ENCODE results near the gene NUDT22. TPM values are rescaled to one million over a fixed set of nuclear protein-coding genes. Genes with fewer than 3 reads are reported as not detected.

The NUDT22 gene
- total and polyA plus RNA-seq, 2 of the 8 experiments (the other 6 are each of a cell fraction or from before 2014, with no cell fraction given): 43.4 to 69.0 TPM

DNA sequence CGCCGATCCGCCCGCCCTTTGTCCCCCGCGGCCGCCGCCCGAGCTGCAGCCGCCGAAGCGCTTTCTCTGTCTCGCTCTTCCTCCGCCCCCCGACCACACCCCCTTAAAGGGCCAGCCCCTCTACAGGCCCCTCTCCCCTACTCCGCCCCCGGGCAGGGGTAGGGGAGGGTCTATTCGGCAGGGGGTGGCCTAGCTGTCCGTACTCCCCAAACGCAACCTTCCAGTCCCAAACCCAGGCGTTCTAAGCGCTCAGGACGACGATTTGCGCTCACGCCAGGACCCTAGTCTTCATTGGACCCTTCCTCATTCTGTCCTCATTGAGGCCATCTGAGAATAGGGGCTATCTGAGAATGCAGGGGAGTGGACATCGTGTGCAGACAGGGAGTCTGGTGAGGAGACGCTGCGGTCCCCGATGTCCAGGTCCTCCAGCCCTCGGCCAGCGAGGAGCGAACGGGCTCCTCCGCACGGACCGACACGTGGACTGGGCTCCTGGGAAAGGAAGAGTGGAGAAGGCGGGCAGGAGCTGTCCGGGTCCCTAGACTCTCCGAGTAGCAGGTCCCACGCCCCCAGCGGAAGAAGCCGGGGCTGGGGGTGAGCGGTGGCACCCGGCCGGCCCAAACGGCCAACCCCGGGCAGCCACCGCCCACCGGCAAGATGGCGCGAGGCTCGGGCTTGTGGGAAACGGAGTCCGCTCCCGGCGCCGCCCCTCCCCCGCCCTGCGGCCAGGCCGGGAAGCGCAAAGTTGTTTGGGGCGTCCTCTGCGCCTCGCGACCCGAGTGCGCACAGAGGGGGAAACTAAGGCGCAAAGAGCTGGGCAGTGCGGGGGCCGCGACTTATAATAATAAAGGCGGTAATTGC lies 21.0 kb downstream of the NUDT22 start, which contains the start of gene PPP1R14B (continued):
- peak; percentile 75 for TF ChIP-seq MAX (IDR thresholded peaks at IDR 0.05)
- no peak for TF ChIP-seq BACH1 (IDR thresholded peaks at IDR 0.05; ENCODE audit: low read length)
- peak; percentile 45 for TF ChIP-seq TAF1 (IDR thresholded peaks at IDR 0.05; ENCODE audit: low read depth, low read length)
- peak in 1 of 2 experiments; percentile 92; a peak in 2 of 4 replicates for TF ChIP-seq SIN3A (conservative IDR thresholded peaks at IDR 0.05 in 1 of 2, IDR thresholded peaks at IDR 0.05 in 1 of 2; ENCODE audit: low read depth in 1 of 2, low read length in 2 of 2)
- TF ChIP-seq GTF2F1 (IDR thresholded peaks at IDR 0.05; ENCODE audit: borderline replicate concordance, low read depth, low read length): no peak
- no peak for TF ChIP-seq SUZ12 (IDR thresholded peaks at IDR 0.05; ENCODE audit: low read length)
- no peak for TF ChIP-seq KDM1A (IDR thresholded peaks at IDR 0.05; ENCODE audit: borderline replicate concordance, low read length)
- peak; percentile 77 for TF ChIP-seq ASH2L (IDR thresholded peaks at IDR 0.05; ENCODE audit: low read length)
- no peak for TF ChIP-seq CEBPB (IDR thresholded peaks at IDR 0.05; ENCODE audit: low read depth, low read length)
- TF ChIP-seq KDM5A (IDR thresholded peaks at IDR 0.05; ENCODE audit: low read length): no peak
- TF ChIP-seq, protein P1, sequence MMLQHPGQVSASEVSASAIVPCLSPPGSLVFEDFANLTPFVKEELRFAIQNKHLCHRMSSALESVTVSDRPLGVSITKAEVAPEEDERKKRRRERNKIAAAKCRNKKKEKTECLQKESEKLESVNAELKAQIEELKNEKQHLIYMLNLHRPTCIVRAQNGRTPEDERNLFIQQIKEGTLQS (IDR thresholded peaks at IDR 0.05; ENCODE audit: insufficient read depth, low read depth, low read length): no peak
- no peak for TF ChIP-seq TBP (IDR thresholded peaks at IDR 0.05; ENCODE audit: low read depth, low read length)
- no peak for TF ChIP-seq ZNF274 (IDR thresholded peaks at IDR 0.05; ENCODE audit: borderline replicate concordance, extremely low read depth, low read length)
- no peak for TF ChIP-seq MAFK (IDR thresholded peaks at IDR 0.05; ENCODE audit: low read depth, low read length)
- 0 out of 2 replicates have a peak, but pooled peaks have one; percentile 4 for TF ChIP-seq SP2 (IDR thresholded peaks at IDR 0.05; ENCODE audit: low read length)
- no peak for TF ChIP-seq BRCA1 (IDR thresholded peaks at IDR 0.05; ENCODE audit: low read depth, low read length)
- no peak for TF ChIP-seq RFX5 (IDR thresholded peaks at IDR 0.05; ENCODE audit: borderline replicate concordance, low read depth, low read length)
- TF ChIP-seq TEAD4 (IDR thresholded peaks at IDR 0.05; ENCODE audit: low read depth, low read length): no peak
- no peak for TF ChIP-seq CHD2 (IDR thresholded peaks at IDR 0.05; ENCODE audit: low read length)
- no peak; the same call in 1 of the 2 replicates for TF ChIP-seq CREB1 (IDR thresholded peaks at IDR 0.05)
- no peak for TF ChIP-seq JUND (IDR thresholded peaks at IDR 0.05; ENCODE audit: low read length)
- peak; percentile 41; the same call in 1 of the 2 replicates for TF ChIP-seq SP1 (IDR thresholded peaks at IDR 0.05; ENCODE audit: low read depth, low read length)
- 0 out of 2 replicates have a peak, but pooled peaks have one; percentile 19 for TF ChIP-seq GABPA (IDR thresholded peaks at IDR 0.05; ENCODE audit: borderline replicate concordance, insufficient read depth, low read length)
- no peak for TF ChIP-seq EP300 (IDR thresholded peaks at IDR 0.05; ENCODE audit: borderline replicate concordance in 1 of 2, low read depth in 2 of 2, low read length in 2 of 2)
- TF ChIP-seq SIRT6 (IDR thresholded peaks at IDR 0.05; ENCODE audit: low read length): no peak

All from H1 (cell line).